Nephron (organoid): Measurements from ENCODE around the gene GALNT4.

Experiments used
- H3K27ac Mint-ChIP-seq, 3 experiments: 2 replicates each; pipeline ENCODE4 v1.8.0; 2020; ENCODE audit warnings: mixed read lengths in 3 of 3, mild to moderate bottlenecking in 2 of 3, moderate library complexity in 1 of 3
- H3K27me3 Mint-ChIP-seq: 2 replicates; pipeline ENCODE4 v1.8.0; 2021; ENCODE audit warnings: low read depth, mild to moderate bottlenecking, moderate library complexity, mixed read lengths
- H3K36me3 Mint-ChIP-seq: 2 replicates; pipeline ENCODE4 v1.8.0; 2020; ENCODE audit warnings: low read depth, mixed read lengths
- H3K4me1 Mint-ChIP-seq: 2 replicates; pipeline ENCODE4 v1.8.0; 2020; ENCODE audit warnings: mixed read lengths
- H3K4me3 Mint-ChIP-seq, 3 experiments: 2 replicates each; pipeline ENCODE4 v1.8.0; 2020; ENCODE audit warnings: mild to moderate bottlenecking in 3 of 3, mixed read lengths in 3 of 3, moderate library complexity in 2 of 3
- H3K9me3 Mint-ChIP-seq: 2 replicates; pipeline ENCODE4 v1.8.0; 2020; ENCODE audit warnings: mixed read lengths
- TF ChIP-seq, protein P1 (sequence below), 3 experiments: fragments of 200-600 bp; sonication (generic); IDR thresholded peaks; one replicate each; pipeline ENCODE4 v1.5.0; 2021; ENCODE audit warnings: antibody characterized with exemption in 3 of 3; ENCODE audit not compliant: unreplicated experiment in 3 of 3

The GALNT4 gene

DNA sequence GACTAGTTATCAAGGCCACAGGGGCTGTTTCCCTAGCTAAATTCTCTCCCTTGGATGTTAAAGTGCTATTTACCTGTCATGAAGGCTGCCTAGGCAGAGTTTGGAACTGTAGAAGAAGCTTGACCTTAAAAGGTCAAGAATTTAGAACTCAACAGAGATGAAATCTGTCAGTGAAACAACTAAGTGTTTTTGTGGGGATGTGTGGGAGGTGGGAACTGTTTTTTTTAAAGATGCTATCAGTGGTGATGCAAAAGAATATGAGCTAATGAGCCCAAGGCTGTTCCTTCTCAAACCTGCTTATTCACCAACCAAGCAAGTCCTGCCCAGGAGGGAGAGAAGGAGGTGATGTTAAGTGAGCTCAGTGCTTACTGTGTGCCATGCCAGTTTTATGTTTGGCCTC, 42.0 kb upstream of the GALNT4 start:
- TF ChIP-seq, protein P1, sequence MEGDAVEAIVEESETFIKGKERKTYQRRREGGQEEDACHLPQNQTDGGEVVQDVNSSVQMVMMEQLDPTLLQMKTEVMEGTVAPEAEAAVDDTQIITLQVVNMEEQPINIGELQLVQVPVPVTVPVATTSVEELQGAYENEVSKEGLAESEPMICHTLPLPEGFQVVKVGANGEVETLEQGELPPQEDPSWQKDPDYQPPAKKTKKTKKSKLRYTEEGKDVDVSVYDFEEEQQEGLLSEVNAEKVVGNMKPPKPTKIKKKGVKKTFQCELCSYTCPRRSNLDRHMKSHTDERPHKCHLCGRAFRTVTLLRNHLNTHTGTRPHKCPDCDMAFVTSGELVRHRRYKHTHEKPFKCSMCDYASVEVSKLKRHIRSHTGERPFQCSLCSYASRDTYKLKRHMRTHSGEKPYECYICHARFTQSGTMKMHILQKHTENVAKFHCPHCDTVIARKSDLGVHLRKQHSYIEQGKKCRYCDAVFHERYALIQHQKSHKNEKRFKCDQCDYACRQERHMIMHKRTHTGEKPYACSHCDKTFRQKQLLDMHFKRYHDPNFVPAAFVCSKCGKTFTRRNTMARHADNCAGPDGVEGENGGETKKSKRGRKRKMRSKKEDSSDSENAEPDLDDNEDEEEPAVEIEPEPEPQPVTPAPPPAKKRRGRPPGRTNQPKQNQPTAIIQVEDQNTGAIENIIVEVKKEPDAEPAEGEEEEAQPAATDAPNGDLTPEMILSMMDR (IDR thresholded peaks at IDR 0.05; ENCODE audit: unreplicated experiment in 3 of 3), result no peak
- no peaks in the 10 kb centered on the region for H3K36me3 Mint-ChIP-seq
- H3K27me3 Mint-ChIP-seq, result peaks cover 4% of the 10 kb centered on the region
- H3K9me3 Mint-ChIP-seq, result no peaks in the 10 kb centered on the region
- H3K27ac Mint-ChIP-seq, result peak overlapping the region in 1 of 3 experiments; percentile 6
- H3K4me1 Mint-ChIP-seq, result peaks cover 38% of the 10 kb centered on the region
- H3K4me3 Mint-ChIP-seq, result no peak overlapping the region

DNA sequence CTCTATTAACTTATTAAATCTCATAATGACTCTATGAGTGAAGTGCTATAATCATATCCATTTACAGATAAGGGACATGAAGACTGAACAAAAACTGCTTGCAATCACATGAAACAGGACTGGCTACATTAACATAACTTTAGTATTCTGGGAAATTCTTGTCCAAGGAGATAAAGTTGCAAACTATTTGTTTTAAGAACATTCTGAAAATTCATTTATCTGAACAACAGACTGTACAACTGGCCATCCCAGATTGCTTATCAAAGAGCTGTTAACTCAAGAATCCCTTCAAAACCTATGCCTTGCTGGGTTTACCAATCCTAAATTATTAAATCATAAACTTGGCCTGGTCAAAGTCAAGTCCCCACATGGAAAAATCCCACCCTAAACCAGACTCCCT, 40.4 kb upstream of the GALNT4 start:
- peaks cover 4% of the 10 kb centered on the region for H3K27me3 Mint-ChIP-seq
- no peaks in the 10 kb centered on the region for H3K36me3 Mint-ChIP-seq
- no peak overlapping the region for H3K4me3 Mint-ChIP-seq
- peaks cover 33% of the 10 kb centered on the region for H3K4me1 Mint-ChIP-seq
- TF ChIP-seq, protein P1 (IDR thresholded peaks at IDR 0.05; ENCODE audit: unreplicated experiment in 3 of 3), result no peak
- H3K9me3 Mint-ChIP-seq, result no peaks in the 10 kb centered on the region
- H3K27ac Mint-ChIP-seq, result no peak overlapping the region

DNA sequence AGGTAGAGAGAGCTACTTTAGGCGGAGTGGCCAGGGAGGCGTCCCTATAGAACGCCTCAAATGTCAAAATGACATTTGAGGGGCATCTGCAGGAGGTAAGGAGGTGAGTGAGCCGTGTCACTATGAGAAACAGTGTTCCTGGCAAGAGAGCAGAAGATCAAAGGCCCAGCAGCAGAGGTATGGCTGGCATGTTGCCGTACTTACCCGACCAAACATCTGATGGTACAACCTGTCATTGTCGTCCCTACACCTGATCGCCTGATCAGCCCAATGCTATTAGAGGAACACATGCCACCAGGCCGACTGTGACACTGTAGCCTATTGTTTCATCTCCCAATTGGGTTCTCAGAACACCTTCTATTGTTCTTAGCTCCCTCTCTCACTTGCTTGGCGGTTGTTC, 35.2 kb upstream of the GALNT4 start:
- Mint-ChIP-seq H3K9me3 (peaks cover 8% of the 10 kb centered on the region), H3K36me3 (no peaks in the 10 kb centered on the region), H3K4me1 (peaks cover 5% of the 10 kb centered on the region), H3K27me3 (peaks cover 4% of the 10 kb centered on the region), H3K4me3 (no peak overlapping the region), H3K27ac (no peak overlapping the region)
- TF ChIP-seq, protein P1 (IDR thresholded peaks at IDR 0.05; ENCODE audit: unreplicated experiment in 3 of 3), result no peak

DNA sequence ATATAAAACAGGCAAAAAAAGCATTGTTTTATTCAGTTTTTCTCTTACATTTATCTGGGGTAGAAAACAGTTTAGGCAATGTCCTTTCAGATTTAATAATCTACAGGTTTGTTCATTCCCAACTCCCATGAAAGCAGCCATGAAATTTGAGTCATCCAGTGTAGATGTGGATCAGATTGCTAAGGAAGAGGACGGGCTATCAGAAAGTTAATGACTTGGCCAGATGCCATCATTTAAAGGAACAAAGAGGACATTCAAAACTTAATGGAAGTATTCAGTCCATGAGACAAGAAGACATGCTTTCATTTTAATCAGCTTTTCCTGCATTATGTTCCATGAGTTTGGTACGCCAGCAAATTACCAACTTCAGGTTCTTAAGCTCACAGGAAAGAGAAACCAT, 32.4 kb upstream of the GALNT4 start:
- peaks cover 13% of the 10 kb centered on the region for H3K9me3 Mint-ChIP-seq
- TF ChIP-seq, protein P1 (IDR thresholded peaks at IDR 0.05; ENCODE audit: unreplicated experiment in 3 of 3), result no peak
- peaks cover 5% of the 10 kb centered on the region for H3K36me3 Mint-ChIP-seq
- H3K4me1 Mint-ChIP-seq, result no peaks in the 10 kb centered on the region
- H3K27ac Mint-ChIP-seq, result no peak overlapping the region
- no peak overlapping the region for H3K4me3 Mint-ChIP-seq
- no peaks in the 10 kb centered on the region for H3K27me3 Mint-ChIP-seq

DNA sequence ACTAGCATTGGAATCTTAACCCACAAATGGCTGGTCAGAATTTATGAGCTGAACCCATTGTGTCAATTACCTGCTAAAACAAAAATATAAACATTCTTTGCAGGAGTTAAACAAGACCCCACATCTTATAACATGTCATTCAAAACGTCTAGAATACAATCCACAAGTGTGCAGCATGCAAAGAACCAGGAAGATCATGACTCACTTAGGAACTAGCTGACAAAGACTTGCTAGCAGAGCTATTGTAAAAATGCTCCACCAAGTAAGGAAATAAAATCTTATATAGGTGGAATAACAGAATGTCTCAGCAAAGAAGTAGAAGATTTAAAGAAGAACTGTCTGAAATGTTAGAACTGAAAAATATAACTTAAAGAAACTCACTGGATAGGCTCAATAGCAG, 27.8 kb upstream of the GALNT4 start:
- TF ChIP-seq, protein P1 (IDR thresholded peaks at IDR 0.05; ENCODE audit: unreplicated experiment in 3 of 3), result no peak
- Mint-ChIP-seq H3K27me3 (no peaks in the 10 kb centered on the region), H3K4me3 (no peak overlapping the region), H3K4me1 (no peaks in the 10 kb centered on the region), H3K9me3 (peaks cover 13% of the 10 kb centered on the region), H3K36me3 (peaks cover 5% of the 10 kb centered on the region), H3K27ac (no peak overlapping the region)

DNA sequence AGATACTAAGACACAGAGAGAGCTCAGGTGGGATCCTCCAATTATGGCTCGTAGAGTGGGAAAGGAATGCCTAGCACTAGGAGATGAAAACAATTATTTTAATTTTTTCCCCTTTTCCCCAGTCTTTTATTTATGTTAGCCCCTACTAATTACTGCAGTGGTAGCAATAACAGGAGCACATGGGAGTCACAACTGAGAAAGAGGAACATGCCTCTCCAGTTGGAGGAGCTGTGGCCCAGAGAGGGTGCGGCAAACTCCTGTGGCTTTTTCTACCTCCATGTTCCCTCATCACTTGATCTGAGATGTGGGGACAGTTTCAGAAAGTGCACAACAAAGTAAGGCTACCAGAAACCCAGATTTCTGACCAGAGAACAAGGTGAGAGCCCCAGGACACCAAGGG, 27.2 kb upstream of the GALNT4 start:
- Mint-ChIP-seq H3K9me3 (peaks cover 13% of the 10 kb centered on the region), H3K27me3 (no peaks in the 10 kb centered on the region), H3K4me3 (no peak overlapping the region), H3K36me3 (peaks cover 5% of the 10 kb centered on the region), H3K27ac (no peak overlapping the region), H3K4me1 (no peaks in the 10 kb centered on the region)
- TF ChIP-seq, protein P1 (IDR thresholded peaks at IDR 0.05; ENCODE audit: unreplicated experiment in 3 of 3), result no peak
